Retinal pigment epithelial cell (primary cell): ENCODE results near the gene EGFL7.

Source experiments
- DNase-seq: peaks from one replicate; pipeline ENCODE4 v3.0.0-alpha.2; 2010; ENCODE audit warnings: low read depth
- H3K4me3 ChIP-seq: 2 replicates; pipeline ENCODE4 v1.5.1; 2011; ENCODE audit warnings: mild to moderate bottlenecking, low read length, control low read depth, moderate library complexity
- CTCF ChIP-seq: conservative IDR thresholded peaks from 2 replicates; pipeline ENCODE4 v1.5.1; 2011; ENCODE audit warnings: low read depth, low read length, control low read depth, inconsistent platforms

The EGFL7 gene

GRCh38 chr9:136621019-136621733 lies 41.5 kb upstream of the EGFL7 start:
- no peak overlapping the region for H3K4me3 ChIP-seq
- no peak for TF ChIP-seq CTCF
- DNase-seq = no peak

GRCh38 chr9:136621734-136622093 lies 41.0 kb upstream of the EGFL7 start:
- no peak for TF ChIP-seq CTCF
- DNase-seq = no peak
- H3K4me3 ChIP-seq = no peak overlapping the region

- H3K4me3 ChIP-seq = no peak overlapping the region
- TF ChIP-seq CTCF = no peak
- DNase-seq = no peak
These were observed 40.2 kb upstream of the EGFL7 start for GRCh38 chr9:136622538-136622948.

- TF ChIP-seq CTCF = no peak
- H3K4me3 ChIP-seq = no peak overlapping the region
- no peak for DNase-seq
These were observed 39.5 kb upstream of the EGFL7 start for GRCh38 chr9:136623016-136623841.

- no peak for DNase-seq
- TF ChIP-seq CTCF = no peak
- no peak overlapping the region for H3K4me3 ChIP-seq
These were observed 38.9 kb upstream of the EGFL7 start for GRCh38 chr9:136623842-136624183.

GRCh38 chr9:136624184-136624951 lies 38.3 kb upstream of the EGFL7 start:
- no peak overlapping the region for H3K4me3 ChIP-seq
- no peak for DNase-seq
- TF ChIP-seq CTCF = no peak
